Activated CD4-positive, CD25-positive, alpha-beta regulatory T cell treated with anti-CD3 and anti-CD28 coated beads, Interleukin-2, amount 50 U/mL, for 72 hours (primary cell): ENCODE measurements around the gene POPDC2.
"Not testable (repeated sequence)": the region's sequence is repeated elsewhere in the genome, so short reads cannot be mapped to it uniquely, and the experiment has no call there.

ENCODE experiments used
- DNase-seq: peaks from one replicate; pipeline ENCODE4 v3.0.0; 2021

The POPDC2 gene, protein sequence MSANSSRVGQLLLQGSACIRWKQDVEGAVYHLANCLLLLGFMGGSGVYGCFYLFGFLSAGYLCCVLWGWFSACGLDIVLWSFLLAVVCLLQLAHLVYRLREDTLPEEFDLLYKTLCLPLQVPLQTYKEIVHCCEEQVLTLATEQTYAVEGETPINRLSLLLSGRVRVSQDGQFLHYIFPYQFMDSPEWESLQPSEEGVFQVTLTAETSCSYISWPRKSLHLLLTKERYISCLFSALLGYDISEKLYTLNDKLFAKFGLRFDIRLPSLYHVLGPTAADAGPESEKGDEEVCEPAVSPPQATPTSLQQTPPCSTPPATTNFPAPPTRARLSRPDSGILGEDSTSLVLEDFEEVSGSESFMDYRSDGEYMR

DNA sequence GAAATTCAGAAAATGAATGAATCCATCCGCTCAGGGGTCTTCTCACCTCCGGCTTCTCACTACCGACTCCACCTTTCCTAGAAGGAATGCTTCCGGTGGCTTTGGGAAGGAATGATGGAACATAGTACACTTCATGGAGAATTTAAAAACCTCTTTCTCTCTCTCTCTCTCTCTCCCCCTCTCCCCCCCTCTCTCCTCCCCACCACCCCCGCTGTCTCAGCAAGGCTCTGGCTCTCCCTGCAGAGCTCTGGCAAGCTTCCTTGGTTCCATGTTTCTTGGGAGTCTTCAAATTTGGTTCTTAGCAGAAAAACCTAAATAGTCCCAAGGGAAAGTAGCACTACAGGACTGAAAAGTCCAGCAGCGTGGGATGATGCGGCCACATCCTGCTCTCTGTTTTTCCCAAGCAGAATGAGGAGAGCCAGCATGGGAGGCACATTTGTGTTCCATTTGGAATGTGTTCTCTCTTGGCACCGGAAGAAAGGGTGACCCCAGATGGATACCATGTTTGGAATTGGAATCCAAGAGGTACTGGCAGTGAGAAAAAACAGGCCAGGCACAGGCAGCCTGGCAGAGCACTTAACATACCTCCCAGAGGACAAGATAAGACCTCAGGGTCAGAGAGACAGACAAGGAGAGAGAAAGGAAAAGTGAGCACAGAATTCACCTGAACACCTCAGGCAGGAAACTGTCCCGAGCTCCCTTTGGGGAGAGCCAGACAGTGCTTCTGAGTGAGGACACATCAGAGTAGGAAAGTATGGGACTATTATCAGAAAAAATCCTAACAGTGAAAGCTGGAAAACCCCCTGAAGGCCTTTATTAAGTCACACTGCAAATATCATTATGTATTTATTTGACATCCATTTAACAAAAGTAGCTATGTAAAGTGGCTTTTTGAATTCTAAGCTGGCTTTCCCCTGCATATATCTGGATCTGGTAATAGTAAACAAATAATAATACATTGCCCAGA, at the start of gene POPDC2:
Gene POPDC2, minus strand, starts transcription at position 116 of the 967 bp plus-strand sequence. CDS start 166 bp downstream, outside the sequence.
- no peak for DNase-seq

DNA sequence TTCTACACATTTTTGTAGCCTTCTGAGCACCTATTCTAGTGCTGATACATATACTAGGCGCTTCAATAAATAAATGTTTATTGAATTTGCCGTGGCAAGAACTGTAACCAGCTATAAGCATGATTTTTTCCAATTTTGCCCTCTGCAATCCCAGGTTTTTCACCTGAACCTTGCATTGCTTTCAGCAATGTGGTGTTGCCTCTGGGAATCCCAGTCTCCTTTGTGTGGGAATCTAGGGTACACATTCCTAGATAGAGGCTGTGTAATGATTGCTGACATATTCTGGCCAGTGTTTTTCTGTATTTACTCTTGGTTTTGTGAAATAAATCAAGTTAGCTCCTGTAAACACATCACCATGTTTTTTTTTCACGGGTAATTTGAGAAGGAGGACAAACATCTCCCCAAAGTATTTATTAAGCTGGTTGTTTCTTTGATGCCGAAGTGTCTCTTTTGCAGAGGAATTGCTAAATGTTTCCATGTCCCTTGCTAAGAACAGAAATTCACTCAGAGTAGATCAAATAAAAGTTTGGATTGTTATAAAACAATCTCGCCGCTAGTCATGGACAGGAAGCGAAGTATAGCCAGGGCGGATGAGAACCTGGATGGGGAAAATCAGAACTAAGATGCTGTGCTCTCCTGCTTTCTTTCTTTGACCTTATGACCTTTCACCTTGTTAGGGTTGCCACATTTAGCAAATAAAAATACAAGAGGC, 43.6 kb upstream of the POPDC2 start:
- DNase-seq = no peak

DNA sequence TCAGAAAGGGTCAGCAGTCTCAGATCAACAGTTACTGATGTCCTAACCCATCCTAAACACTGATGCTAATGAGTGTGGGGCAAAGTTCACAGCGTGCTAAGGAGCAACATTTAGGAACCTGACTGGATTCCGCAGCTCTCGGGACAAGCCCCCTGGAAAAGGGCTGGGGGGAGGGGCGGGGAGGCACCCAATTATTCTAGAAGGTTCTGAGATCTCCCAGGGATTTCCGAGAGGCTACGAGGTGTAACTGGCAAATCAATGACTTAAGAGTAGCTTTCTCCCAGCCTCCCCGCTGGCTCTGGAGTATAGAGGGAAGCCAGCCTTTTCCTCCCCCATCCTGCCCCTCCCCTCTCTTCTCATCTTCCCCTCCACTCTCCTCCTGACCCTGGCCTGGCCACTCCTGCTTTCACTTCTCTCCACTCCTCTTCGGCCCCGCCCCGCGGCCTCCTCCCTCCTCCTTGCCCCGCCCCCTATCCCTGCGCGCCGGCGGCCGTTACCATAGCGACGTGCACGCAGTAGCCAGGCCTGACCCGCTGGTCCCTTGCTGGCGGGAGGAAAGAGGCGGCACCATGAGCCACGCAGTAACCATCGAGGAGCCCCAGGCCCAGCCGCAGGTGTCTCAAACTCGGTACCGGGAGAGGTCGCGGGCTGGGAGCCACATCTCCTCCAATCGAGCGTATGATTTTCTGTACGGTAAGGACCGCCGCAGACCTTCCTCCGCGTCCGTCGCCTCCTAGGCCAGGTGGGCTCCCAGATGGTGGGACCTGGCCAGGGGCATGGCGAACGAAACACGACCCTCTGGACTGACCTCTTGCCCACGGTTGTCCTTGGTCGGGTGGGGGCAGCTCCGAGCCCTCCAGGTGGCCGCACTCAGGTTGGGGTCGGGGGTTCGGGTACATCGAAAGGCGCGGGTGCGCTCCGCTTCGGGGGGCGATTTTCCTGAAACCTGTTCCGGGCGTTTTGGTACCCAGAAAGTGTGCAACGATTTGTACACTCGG, 42.4 kb upstream of the POPDC2 start, which contains the start of gene CFAP91:
Gene CFAP91, plus strand, starts transcription at position 493 of the 998 bp plus-strand sequence. Its CDS starts 77 bp downstream, at position 570.
- peak; percentile 89 for DNase-seq

DNA sequence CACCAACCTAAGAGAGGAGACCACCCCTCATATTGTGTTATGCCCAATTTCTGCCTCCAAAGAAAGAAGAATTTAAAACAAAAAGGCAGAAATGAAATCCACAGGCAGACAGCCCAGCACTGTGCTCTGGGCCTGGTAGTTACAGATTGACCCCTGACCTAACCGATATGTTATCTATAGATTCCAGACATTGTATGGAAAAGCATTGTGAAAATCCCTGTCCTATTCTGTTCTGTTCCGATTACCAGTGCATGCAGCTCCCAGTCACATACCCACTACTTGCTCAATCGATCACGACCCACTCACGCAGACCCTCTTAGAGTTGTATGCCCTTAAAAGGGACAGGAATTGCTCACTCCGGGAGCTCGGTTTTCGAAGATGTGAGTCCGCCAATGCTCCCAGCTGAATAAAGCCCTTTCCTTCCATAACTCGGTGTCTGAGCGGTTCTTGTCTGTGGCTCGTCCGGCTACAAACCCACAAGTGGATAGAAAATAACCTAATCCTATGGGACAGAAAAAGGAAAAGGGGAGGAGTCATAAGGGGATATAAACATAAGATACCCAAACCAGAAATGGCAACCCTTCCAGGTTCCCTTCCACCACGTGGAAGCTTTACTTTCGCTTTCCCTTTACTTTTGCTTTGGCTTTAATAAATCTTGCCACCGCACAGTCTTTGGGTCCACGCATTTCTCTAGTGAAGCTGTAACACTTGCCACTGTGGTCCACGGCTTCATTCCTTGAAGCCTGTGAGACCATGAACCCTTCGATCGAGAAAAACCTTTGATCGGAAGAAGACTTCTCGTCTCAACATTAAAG, 40.7 kb upstream of the POPDC2 start:
- DNase-seq = no peak

DNA sequence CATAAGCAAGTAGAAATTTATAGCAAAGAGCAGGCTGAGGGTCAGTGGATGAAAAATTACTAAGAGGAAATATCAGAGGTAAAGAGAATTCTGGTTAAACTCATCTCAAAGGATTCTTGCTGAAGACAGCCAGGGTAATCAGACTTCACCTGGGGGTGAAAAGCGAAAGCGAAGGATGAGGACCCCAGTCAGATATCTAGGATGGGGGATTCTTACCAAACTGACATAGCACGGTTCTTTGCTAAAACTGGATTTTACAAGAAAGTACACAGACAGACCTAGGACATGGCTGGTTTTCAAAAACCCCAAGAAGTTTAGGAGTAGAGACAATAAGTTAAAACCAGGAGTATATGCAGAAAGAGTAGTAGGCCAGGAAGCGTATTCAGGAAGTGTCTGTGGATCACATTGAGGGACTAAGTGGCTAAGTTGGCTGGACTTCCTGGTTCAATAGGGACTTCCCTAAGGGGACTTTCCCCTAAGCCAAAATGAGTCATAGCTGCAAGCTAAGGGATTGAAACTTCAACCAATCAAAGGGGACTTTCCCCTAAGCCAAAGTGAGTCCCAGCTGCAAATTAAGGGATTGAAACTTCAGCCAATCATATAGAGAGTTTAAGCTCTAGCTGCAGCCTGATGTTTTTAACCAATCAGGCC, 40.0 kb upstream of the POPDC2 start:
- no peak for DNase-seq

DNA sequence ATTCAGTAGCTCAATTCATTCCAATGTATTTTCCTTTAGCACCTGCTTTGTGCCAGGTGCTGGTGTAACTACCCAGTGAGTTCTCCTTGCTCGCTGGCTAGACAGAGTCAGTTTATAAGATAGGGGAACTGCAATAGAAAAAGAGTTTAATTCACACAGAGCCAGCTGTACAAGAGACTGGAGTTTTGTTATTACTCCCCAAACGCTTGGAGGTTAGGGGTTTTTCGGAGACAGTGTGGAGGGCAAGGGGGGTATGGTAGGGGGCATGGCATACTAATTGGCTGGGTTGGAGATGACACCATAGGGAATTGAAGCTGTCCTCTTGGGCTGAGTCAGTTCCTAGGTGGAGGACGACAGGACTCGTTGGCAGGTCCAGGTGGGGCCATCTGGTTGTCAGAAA, 37.0 kb upstream of the POPDC2 start:
- DNase-seq = no peak

DNA sequence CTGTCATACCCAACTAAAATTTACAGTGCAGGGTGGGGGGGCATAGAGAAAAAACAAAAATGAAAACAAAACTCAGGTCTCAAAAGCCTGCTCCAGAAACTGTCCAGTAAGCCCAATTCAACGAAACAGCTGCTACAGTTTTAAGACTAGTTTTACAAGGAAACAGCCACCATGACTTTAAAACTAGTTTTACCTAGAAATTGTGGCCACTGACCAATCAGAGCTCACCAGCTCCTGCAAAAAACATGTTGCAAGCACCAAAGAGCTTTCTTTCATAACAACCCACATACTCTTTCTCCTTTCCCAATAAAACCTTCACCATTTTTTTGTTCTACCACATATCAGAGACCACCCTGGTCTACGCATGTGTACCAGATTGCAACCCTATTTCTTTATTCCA, 35.1 kb upstream of the POPDC2 start:
- DNase-seq = no peak

DNA sequence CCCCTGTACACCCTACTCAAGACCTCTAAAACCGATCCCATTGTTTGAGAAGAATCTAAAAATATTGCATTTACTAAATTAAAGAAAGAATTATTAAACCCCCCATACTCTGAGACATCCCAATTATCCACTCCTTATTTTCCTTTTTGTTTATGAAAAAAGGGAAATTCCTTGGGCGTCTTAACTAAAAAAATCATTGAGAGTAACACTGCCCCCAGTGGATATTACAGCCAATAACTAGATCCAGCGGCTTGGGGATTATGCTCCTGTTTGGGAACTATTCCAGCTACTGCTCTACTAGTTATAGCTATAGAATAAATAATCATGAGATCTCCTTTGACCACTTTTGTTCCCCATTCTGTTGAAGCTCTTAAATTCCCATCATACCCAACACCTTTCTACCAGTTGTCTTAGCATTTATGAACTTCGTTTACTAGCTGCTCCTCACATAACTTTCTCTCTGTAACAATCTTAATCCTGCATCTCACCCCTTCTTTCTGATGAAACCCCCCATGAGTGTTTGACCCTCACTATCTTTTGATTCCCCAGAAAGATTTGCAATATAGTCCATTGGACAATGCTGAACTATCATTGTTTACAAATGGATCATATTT, 29.8 kb upstream of the POPDC2 start:
- no peak for DNase-seq

DNA sequence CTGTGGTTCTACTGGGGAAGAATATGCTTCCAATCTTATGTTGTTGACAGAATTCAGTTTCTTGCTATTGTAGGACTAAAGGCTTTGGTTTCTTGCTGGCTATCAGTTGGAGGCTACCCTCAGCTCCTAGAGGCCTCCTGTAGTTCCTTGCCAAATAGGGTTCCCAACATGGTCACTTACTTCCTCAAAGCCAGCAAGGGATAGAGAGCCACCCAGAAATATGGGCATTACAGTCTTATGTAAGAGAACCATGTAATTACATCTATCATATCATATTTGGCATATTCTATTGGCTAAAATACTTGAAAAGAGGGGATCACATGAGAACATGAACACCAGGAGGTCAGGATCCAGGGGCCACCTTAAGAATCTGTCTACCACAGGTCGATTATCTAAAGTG, 23.0 kb upstream of the POPDC2 start:
- DNase-seq = no peak

DNA sequence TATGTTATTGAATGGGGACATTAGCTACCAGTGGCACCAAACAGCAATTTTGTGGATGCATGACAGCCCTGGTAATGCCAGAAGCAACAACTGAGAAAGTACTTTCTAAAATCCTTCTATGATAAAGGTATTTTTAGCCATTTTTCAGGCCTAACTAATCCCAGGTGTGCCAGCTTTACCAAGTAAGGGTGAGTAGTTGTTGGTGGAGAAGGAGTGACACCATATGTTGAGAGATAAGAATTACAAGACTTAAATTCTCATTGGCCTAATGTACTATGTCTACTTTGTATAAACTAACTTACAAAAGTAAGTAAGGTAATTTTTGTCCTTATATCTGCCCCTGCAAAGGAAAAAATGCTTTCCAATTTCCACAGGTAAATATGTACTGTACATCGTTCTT, 20.9 kb upstream of the POPDC2 start:
- DNase-seq = no peak

DNA sequence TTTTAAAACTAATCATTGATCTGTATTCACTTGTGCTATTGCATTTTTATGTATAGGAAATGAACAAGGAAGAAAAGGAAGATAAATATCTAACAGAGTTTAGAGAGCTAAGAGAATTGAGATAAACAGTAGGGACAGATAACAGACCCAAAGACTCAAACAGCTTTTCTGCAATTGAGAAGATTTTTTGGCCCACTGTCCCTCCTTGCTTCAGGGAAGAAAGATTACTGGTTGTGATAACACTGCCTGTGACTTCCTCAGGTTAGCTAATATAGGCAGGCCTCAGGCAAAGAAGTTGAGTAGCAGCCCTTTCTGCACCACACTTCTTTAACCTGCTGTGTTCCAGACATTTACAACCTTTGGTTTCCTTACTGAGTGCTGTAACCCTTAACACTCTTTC, 19.5 kb upstream of the POPDC2 start:
- DNase-seq = no peak

DNA sequence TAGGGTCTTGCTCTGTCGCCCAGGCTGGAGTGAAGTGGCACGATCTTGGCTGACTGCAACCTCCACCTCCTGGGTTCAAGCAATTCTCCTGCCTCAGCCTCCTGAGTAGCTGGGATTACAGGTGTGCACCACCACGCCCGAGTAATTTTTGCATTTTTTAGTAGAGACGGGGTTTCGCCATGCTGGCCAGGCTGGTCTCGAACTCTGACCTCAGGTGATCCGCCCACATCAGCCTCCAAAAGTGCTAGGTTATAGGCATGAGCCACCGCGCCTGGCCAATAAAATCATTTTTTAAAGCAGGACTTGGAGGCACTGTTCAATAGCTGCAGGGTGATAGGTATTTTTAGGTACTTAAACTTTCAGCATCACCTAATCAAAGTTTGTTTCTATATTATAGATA, 17.8 kb upstream of the POPDC2 start:
- not testable (repeated sequence) for DNase-seq

DNA sequence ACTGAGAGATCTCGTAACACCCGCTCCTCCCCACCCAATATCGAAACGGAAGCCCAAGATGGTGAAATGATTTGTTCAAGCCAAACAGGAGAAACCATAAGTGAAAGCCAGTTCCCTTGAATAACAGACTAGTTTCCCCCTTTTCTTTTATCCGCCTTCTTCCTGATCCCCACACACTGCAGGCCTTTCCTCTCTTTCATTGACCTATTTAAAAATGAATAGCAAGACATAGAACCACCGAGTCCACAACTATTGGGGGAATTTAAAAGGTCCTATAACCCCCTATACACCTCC, 17.2 kb upstream of the POPDC2 start:
- DNase-seq = no peak

DNA sequence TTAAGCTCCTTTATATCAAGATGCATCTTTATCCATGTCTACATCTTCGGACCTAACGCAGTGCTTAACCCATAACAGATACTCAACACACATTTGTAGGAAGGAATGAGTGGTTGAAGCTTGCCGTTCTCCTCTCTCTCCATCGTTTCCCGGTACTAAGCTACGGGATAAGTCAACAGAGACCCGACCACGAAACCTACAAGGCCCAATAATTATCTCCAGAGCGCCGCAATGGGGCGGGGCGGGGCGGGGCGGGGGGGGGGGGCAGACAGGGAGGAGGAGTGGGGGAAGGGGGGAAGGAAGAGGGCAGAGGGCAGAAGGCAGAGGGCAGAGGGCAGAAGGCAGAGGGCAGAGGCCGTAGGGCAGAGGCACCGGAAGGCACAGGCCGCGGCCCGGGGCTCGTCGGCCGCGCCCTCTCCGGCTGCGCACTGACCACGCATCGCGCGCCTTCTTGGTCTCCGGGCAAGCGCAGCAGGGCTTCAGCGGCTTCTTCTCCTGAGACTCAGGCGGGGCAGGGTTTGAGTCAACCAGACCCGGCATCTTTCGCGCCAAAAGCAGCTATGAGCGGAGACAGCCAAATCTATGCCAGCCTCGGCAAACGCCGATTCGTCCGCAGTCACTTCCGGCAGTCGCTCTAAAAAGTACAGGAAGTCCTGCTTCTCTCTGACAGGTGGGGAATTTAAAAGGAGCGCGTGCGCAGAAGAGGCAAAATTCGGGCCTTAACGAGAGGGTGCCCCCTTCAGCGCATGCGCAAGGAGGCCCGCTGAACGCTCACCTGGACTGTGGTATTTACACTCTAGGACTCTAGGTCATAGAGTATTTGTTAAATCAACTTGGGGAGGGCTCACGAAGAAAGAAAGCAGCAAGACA, 16.6 kb upstream of the POPDC2 start, which contains the start of gene COX17:
Gene COX17, minus strand, starts transcription at position 636 of the 870 bp plus-strand sequence. Its CDS starts 96 bp downstream, at position 540.
- DNase-seq = peak; percentile 91

DNA sequence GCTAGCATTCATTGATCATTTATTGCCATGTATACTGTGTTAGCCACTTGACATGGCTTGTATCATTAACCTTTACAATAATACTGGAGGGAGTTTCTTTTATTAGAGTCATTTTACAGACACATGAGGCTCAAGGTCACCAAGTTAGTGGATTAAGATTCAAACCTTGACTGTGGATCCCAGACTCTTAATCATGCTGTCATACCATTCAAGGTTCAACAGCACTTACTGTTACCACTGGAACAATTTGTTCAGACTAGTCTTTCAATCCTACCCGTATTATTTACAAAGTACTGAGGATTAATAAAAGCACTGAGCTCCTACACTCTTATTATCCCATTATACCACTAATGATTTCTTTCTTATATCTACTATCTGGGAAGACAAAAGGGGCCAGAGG, 15.6 kb upstream of the POPDC2 start:
- DNase-seq = no peak

DNA sequence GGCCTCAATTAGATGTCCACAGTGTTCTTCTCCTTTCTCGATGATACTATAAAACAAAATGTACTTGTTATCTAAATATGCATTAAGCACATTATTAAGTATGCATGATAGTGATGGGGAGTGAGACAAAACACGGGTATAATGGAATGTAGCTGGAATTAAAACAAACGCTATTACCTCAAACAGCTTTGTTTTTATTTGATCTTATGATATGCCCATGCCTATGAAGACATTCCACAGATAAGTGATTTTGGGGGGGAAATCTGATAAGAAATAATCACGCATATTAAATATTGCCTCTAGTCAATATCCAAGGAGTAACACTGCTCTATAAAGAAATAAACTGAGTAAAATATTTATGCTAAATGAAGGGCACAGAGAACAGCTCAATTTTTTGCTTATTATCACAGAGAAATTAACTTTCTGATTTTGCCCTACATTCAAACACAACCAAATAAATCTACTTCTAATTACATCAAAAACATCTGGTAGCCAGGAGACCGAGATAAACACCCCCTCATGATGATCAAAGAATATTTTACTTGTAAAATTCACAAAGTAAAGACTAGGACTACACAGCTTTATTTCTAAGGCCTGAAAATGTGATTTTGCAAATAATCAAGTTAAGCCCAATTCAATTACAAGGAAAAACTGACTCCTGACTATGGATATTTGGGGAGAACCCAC, 14.9 kb upstream of the POPDC2 start:
- no peak for DNase-seq

DNA sequence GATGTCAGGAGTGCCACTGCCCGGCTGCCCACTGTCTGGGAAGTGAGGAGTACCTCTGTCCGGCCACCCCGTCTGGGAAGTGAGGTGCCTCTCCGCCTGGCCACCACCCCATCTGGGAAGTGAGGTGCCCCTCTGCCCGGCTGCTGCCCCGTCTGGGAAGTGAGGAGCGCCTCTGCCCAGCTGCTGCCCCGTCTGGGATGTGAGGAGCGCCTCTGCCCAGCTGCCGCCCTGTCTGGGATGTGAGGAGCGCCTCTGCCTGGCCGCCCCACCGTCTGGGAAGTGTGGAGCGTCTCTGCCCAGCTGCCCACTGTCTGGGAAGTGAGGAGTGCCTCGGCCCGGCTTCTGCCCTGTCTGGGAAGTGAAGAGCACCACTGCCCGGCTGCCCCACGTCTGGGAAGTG, 13.5 kb upstream of the POPDC2 start:
- DNase-seq = no peak

DNA sequence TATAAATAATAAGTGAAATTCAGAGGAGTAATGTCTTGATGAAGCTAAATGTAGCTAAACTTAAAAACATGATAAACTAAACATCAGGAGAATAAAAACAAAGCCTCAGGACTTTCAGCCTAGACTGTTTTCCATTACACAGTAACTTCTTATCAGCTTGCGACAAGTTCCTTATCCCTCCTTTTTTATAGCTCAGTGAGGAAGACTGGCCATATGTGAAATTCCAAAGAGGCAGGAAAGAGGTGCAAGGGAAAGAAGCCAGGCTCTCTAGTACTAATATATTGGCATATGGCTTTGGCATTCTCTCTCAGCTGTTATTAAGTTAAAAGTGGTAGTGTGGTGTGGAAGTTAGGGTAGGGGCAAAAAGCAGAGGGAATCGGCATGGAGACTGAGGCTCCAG, 12.4 kb upstream of the POPDC2 start:
- no peak for DNase-seq
